ENCODE data around the gene PLEKHG7.
"Not testable (repeated sequence)": the region's sequence is repeated elsewhere in the genome, so short reads cannot be mapped to it uniquely, and the experiment has no call there.

The PLEKHG7 gene

DNA sequence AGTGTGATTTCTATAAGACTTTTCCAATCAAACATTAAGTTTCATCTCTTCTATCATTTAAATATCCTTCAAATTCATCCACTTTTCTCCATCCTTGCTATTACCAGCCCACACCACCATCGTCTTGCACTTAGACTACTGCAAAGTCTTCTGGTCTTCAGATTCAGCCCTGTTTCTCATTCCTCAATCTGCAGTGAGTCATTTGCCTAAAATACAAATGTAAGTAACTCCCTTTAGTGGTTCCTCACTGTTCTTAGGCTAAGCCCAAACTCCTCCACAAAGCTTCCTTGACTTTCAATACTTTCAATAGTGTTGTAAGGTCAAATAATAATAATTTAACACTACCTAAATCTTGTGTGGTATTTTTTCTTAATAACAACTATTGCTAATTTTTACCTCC is 83.3 kb downstream of the PLEKHG7 start:
- no peak for DNase-seq (ENCODE audit: low read depth)
- H3K4me3 ChIP-seq (ENCODE audit: low read length) = no peak overlapping the region
- TF ChIP-seq, protein P1, sequence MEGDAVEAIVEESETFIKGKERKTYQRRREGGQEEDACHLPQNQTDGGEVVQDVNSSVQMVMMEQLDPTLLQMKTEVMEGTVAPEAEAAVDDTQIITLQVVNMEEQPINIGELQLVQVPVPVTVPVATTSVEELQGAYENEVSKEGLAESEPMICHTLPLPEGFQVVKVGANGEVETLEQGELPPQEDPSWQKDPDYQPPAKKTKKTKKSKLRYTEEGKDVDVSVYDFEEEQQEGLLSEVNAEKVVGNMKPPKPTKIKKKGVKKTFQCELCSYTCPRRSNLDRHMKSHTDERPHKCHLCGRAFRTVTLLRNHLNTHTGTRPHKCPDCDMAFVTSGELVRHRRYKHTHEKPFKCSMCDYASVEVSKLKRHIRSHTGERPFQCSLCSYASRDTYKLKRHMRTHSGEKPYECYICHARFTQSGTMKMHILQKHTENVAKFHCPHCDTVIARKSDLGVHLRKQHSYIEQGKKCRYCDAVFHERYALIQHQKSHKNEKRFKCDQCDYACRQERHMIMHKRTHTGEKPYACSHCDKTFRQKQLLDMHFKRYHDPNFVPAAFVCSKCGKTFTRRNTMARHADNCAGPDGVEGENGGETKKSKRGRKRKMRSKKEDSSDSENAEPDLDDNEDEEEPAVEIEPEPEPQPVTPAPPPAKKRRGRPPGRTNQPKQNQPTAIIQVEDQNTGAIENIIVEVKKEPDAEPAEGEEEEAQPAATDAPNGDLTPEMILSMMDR (conservative IDR thresholded peaks at IDR 0.05; ENCODE audit: low read depth, low read length) = no peak

DNA sequence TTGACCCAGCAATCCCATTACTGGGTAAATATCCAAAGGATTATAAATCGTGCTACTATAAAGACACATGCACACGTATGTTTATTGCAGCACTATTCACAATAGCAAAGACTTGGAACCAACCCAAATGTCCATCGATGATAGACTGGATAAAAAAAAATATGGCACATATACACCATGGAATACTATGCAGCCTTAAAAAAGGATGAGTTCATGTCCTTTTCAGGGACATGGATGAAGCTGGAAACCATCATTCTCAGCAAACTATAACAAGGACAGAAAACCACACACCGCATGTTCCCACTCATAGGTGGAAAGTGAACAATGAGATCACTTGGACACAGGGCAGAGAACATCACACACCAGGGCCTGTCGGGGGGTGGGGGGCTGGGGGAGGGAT is 91.6 kb downstream of the PLEKHG7 start:
- DNase-seq (ENCODE audit: low read depth); H3K4me3 ChIP-seq (ENCODE audit: low read length): not testable (repeated sequence)

DNA sequence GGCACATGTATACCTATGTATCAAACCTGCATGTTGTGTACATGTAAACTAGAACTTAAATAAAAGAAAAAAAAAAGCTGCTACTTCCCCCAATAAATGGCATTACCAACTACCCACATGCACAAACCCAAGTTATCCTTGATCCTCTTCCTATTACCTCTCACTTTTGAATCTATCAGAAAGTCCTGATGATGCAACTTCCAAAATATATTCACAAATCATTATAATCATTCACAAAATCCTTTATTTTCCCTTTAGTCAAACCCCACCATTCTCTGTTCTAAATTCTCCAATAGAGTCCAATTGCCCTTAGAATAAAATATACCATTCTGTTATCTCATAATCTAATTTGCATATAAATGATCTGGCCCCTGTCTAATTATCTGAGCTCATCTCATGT is 92.0 kb downstream of the PLEKHG7 start:
- TF ChIP-seq, protein P1 (conservative IDR thresholded peaks at IDR 0.05; ENCODE audit: low read depth, low read length) = no peak
- H3K4me3 ChIP-seq (ENCODE audit: low read length) = no peak overlapping the region
- DNase-seq (ENCODE audit: low read depth) = no peak

DNA sequence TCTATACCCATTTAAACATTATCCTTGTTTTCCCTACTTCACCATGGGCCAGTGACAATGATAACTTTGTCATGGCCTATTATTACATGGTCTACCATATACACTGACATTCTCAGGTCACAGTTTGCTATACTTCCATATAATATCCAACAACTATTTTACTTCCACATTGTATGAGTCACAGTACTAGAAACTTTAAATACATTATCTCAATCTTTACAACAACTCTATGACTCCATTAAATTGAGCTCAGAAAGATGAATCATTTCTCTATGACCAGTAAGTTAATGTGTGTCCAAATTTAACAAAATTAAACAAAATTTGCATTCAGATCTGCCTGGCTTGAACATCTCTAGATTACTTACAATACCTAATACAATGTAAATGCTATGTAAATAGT is 93.9 kb downstream of the PLEKHG7 start:
- TF ChIP-seq, protein P1 (conservative IDR thresholded peaks at IDR 0.05; ENCODE audit: low read depth, low read length) = no peak
- DNase-seq (ENCODE audit: low read depth) = no peak
- no peak overlapping the region for H3K4me3 ChIP-seq (ENCODE audit: low read length)

DNA sequence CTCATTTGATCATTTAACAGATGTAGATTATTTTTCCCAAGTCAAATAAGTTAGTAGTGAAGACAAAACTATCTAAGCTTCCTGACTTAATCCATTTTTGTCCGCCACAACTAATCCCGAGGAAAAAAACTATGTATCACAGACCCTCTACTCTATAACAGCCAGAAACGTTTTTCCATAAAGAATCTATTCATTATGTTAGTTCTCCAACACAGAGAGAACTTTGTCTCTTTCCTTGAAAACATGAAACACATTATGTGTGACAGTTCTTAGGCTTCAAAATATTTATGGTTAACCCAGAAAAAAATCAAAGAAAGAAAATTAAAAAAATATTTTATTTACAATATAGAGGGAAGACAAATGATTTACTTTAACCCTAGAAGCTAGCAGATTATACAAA is 100.1 kb downstream of the PLEKHG7 start:
- H3K4me3 ChIP-seq (ENCODE audit: low read length) = no peak overlapping the region
- TF ChIP-seq, protein P1 (conservative IDR thresholded peaks at IDR 0.05; ENCODE audit: low read depth, low read length) = no peak
- no peak for DNase-seq (ENCODE audit: low read depth)

DNA sequence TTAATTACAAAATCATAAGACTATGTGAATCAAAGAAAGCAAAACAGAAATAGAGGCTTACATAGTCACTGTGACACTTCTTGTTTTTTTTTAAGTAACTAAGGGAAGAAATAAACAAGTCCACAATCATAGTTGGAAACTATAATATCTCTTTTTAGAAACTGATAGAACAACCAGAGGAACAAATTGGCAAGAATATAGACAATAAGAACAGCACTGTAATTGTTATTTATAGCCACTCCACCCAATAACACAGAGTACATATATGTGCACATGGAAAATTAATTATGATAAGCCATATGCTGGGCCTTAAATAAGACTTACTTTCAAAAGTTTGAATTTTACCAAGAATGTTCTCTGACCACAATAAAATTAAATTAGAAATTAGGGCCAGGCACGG is 101.1 kb downstream of the PLEKHG7 start:
- H3K4me3 ChIP-seq (ENCODE audit: low read length) = no peak overlapping the region
- no peak for DNase-seq (ENCODE audit: low read depth)
- TF ChIP-seq, protein P1 (conservative IDR thresholded peaks at IDR 0.05; ENCODE audit: low read depth, low read length) = no peak

DNA sequence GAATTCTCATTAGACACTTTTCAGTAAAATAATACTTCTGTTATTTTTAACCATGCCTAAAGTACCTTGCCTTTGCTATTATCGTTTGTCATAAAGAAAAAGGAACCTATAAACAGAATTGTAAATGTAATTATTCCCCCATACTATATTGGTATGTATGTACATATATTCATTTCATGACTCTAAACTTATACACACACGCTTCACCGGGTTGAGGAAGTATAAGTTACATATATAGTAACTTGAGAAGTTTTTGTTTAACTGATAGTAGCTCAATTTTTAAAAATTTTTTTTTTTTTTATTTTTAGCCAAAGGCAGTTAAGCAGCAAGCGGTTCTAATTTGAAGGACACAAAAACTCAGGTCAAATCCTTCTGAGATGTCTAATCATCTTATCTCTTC is 107.6 kb downstream of the PLEKHG7 start:
- no peak for DNase-seq (ENCODE audit: low read depth)
- H3K4me3 ChIP-seq (ENCODE audit: low read length) = no peak overlapping the region
- TF ChIP-seq, protein P1 (conservative IDR thresholded peaks at IDR 0.05; ENCODE audit: low read depth, low read length) = no peak

DNA sequence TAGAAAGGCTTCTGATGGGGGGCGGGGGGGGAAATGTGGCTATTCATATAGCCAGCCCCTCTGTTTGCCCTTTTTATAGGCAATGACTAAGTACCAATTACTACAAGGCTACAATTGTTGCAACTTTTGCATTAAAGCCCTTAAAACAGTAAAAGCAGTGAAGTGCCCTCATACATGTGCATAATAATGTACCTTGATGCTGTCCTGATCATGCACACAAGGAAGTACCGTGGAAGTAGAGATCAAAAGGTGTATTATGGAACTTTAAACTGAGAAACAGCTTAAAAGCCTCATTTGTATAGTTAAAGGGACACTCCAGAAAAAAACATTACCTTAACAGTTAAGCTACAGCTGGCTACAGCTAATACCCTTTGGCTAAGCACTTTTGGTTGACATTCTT is 111.8 kb downstream of the PLEKHG7 start:
- no peak overlapping the region for H3K4me3 ChIP-seq (ENCODE audit: low read length)
- TF ChIP-seq, protein P1 (conservative IDR thresholded peaks at IDR 0.05; ENCODE audit: low read depth, low read length) = no peak
- DNase-seq (ENCODE audit: low read depth) = no peak

All from retinal pigment epithelial cell (primary cell).